ENCODE data around the gene MYO10. TPM values are rescaled to one million over a fixed set of nuclear protein-coding genes. Genes with fewer than 3 reads are reported as not detected.

MYO10 gene
- total RNA-seq, 1 experiment from 2014 or later, result 89.8 TPM

- TF ChIP-seq, protein P1, sequence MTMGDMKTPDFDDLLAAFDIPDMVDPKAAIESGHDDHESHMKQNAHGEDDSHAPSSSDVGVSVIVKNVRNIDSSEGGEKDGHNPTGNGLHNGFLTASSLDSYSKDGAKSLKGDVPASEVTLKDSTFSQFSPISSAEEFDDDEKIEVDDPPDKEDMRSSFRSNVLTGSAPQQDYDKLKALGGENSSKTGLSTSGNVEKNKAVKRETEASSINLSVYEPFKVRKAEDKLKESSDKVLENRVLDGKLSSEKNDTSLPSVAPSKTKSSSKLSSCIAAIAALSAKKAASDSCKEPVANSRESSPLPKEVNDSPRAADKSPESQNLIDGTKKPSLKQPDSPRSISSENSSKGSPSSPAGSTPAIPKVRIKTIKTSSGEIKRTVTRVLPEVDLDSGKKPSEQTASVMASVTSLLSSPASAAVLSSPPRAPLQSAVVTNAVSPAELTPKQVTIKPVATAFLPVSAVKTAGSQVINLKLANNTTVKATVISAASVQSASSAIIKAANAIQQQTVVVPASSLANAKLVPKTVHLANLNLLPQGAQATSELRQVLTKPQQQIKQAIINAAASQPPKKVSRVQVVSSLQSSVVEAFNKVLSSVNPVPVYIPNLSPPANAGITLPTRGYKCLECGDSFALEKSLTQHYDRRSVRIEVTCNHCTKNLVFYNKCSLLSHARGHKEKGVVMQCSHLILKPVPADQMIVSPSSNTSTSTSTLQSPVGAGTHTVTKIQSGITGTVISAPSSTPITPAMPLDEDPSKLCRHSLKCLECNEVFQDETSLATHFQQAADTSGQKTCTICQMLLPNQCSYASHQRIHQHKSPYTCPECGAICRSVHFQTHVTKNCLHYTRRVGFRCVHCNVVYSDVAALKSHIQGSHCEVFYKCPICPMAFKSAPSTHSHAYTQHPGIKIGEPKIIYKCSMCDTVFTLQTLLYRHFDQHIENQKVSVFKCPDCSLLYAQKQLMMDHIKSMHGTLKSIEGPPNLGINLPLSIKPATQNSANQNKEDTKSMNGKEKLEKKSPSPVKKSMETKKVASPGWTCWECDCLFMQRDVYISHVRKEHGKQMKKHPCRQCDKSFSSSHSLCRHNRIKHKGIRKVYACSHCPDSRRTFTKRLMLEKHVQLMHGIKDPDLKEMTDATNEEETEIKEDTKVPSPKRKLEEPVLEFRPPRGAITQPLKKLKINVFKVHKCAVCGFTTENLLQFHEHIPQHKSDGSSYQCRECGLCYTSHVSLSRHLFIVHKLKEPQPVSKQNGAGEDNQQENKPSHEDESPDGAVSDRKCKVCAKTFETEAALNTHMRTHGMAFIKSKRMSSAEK (CRISPR knock-in tag; IDR thresholded peaks at IDR 0.05; ENCODE audit: borderline replicate concordance), result no peak
- TF ChIP-seq, protein P2, sequence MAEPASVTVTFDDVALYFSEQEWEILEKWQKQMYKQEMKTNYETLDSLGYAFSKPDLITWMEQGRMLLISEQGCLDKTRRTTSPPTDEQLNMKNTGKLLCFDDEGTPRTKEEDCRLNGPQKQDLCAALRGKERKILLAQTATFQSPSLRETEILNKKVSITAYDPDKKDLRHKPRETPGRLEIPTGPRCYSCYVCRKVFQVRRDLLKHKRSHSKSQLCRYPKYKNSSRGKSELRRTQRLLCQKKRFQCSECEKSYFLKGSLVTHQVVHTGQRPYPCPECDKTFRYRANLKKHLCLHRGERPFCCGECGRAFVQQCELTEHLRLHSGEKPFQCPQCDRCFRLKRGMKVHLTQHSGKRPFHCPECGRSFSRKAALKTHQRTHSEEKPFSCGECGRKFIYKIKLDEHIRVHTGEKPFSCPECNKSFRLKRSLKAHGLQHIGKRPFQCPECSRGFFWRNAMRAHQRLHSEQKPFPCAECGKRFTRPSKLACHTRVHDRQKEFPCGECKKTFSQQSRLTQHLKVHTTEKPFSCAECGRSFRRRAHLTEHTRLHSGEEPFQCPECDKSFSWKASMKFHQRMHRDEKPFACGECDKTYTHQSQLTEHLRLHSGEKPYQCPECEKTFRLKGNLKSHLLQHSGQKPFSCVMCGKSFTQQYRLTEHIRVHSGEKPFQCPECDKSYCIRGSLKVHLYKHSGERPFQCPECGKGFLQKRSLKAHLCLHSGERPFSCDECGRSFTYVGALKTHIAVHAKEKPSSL (CRISPR knock-in tag; conservative IDR thresholded peaks at IDR 0.05), result no peak
These were observed 52.9 kb downstream of the MYO10 start (continued) for GRCh38 chr5:16883176-16883575.

DNA sequence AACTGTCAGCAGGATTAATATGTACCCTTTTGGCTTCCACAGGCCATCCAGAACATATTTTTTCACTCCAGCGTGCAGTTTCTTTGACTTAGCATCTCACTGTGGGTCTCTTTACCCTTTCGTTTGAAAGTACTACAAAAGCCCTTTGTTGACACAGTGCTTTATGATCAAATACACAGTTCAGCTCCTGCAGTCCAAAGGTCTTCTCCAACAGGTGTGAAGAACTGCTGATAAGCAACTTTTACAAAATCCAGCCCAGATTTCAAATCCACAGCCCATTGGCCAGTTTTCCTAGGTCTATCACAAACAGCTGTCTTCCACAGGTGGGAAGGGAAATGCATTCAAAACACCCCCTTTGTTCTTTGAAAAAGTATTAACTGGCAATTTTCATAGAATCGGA, 54.8 kb downstream of the MYO10 start:
- POLR2A ChIA-PET, result no interaction called here
- no peaks in the 10 kb centered on the region for H3K27me3 Mint-ChIP-seq (ENCODE audit: low read depth)
- H3K9me3 Mint-ChIP-seq, result peaks cover 6% of the 10 kb centered on the region; the same call in 1 of the 2 replicates
- DNase-seq (ENCODE audit: low spot score) (no peak), ATAC-seq (no peak)
- no peak overlapping the region for H3K27ac Mint-ChIP-seq
- H3K36me3 Mint-ChIP-seq, result peaks cover 6% of the 10 kb centered on the region
- TF ChIP-seq FOXK1 (CRISPR knock-in tag; IDR thresholded peaks at IDR 0.05) (no peak), HMGA2 (CRISPR knock-in tag; IDR thresholded peaks at IDR 0.05) (no peak), GTF2I (CRISPR knock-in tag; conservative IDR thresholded peaks at IDR 0.05) (no peak), GRHL2 (CRISPR knock-in tag; IDR thresholded peaks at IDR 0.05; ENCODE audit: insufficient replicate concordance, severe bottlenecking) (no peak), TP53 (CRISPR knock-in tag; IDR thresholded peaks at IDR 0.05) (no peak), ETV6 (CRISPR knock-in tag; IDR thresholded peaks at IDR 0.05) (no peak)
- TF ChIP-seq, protein P3, sequence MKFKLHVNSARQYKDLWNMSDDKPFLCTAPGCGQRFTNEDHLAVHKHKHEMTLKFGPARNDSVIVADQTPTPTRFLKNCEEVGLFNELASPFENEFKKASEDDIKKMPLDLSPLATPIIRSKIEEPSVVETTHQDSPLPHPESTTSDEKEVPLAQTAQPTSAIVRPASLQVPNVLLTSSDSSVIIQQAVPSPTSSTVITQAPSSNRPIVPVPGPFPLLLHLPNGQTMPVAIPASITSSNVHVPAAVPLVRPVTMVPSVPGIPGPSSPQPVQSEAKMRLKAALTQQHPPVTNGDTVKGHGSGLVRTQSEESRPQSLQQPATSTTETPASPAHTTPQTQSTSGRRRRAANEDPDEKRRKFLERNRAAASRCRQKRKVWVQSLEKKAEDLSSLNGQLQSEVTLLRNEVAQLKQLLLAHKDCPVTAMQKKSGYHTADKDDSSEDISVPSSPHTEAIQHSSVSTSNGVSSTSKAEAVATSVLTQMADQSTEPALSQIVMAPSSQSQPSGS (CRISPR knock-in tag; IDR thresholded peaks at IDR 0.05; ENCODE audit: borderline replicate concordance, low read depth), result no peak
- TF ChIP-seq, protein P4, sequence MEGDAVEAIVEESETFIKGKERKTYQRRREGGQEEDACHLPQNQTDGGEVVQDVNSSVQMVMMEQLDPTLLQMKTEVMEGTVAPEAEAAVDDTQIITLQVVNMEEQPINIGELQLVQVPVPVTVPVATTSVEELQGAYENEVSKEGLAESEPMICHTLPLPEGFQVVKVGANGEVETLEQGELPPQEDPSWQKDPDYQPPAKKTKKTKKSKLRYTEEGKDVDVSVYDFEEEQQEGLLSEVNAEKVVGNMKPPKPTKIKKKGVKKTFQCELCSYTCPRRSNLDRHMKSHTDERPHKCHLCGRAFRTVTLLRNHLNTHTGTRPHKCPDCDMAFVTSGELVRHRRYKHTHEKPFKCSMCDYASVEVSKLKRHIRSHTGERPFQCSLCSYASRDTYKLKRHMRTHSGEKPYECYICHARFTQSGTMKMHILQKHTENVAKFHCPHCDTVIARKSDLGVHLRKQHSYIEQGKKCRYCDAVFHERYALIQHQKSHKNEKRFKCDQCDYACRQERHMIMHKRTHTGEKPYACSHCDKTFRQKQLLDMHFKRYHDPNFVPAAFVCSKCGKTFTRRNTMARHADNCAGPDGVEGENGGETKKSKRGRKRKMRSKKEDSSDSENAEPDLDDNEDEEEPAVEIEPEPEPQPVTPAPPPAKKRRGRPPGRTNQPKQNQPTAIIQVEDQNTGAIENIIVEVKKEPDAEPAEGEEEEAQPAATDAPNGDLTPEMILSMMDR (IDR thresholded peaks at IDR 0.05), result no peak
- TF ChIP-seq, protein P5, sequence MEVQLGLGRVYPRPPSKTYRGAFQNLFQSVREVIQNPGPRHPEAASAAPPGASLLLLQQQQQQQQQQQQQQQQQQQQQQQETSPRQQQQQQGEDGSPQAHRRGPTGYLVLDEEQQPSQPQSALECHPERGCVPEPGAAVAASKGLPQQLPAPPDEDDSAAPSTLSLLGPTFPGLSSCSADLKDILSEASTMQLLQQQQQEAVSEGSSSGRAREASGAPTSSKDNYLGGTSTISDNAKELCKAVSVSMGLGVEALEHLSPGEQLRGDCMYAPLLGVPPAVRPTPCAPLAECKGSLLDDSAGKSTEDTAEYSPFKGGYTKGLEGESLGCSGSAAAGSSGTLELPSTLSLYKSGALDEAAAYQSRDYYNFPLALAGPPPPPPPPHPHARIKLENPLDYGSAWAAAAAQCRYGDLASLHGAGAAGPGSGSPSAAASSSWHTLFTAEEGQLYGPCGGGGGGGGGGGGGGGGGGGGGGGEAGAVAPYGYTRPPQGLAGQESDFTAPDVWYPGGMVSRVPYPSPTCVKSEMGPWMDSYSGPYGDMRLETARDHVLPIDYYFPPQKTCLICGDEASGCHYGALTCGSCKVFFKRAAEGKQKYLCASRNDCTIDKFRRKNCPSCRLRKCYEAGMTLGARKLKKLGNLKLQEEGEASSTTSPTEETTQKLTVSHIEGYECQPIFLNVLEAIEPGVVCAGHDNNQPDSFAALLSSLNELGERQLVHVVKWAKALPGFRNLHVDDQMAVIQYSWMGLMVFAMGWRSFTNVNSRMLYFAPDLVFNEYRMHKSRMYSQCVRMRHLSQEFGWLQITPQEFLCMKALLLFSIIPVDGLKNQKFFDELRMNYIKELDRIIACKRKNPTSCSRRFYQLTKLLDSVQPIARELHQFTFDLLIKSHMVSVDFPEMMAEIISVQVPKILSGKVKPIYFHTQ (CRISPR knock-in tag; IDR thresholded peaks at IDR 0.05), result no peak
- CTCF ChIA-PET, result no interaction called here
- no peak overlapping the region for H3K4me3 Mint-ChIP-seq
- H3K4me1 Mint-ChIP-seq, result peaks cover 49% of the 10 kb centered on the region
